C4-2B (cell line): ENCODE data around the gene MST1.

ENCODE experiments used
- CTCF ChIP-seq: fragments of 450-650 bp; conservative IDR thresholded peaks from 2 replicates; pipeline ENCODE4 v1.5.1; 2017; ENCODE audit warnings: mild to moderate bottlenecking
- ZFX ChIP-seq: fragments of 450-650 bp; IDR thresholded peaks from 2 replicates; pipeline ENCODE4 v1.6.1; 2017

- TF ChIP-seq CTCF: no peak
- TF ChIP-seq ZFX: no peak
Observed at GRCh38 chr3:49716169-49716568, 26.9 kb upstream of the MST1 start.
